Stimulated activated effector memory CD8-positive, alpha-beta T cell treated with anti-CD3 and anti-CD28 coated beads, Interleukin-12 subunit alpha, Interleukin-12 subunit beta, amount 100 ng/mL, for 72 hours (primary cell): ENCODE data around the gene RPE65.
"Not testable (repeated sequence)": the region's sequence is repeated elsewhere in the genome, so short reads cannot be mapped to it uniquely, and the experiment has no call there.

ENCODE experiments used
- ATAC-seq: fragments of 150-1000 bp; cut with Tn5 transposase; 2 replicates; pipeline ENCODE4 v1.10.0; 2021
- DNase-seq, 2 donors: peaks; one replicate each; pipeline ENCODE4 v3.0.0; 2021 to 2022; ENCODE audit warnings: low spot score in 2 of 2
- H3K27ac Mint-ChIP-seq: one replicate; pipeline ENCODE4 v1.8.0; 2022; ENCODE audit warnings: mild to moderate bottlenecking, mixed read lengths
- H3K36me3 Mint-ChIP-seq: one replicate; pipeline ENCODE4 v1.8.0; 2022; ENCODE audit warnings: mild to moderate bottlenecking, mixed read lengths
- H3K4me1 Mint-ChIP-seq: one replicate; pipeline ENCODE4 v1.8.0; 2022; ENCODE audit warnings: mixed read lengths
- H3K4me3 Mint-ChIP-seq: one replicate; pipeline ENCODE4 v1.8.0; 2022; ENCODE audit warnings: mild to moderate bottlenecking, mixed read lengths
- H3K9me3 Mint-ChIP-seq: one replicate; pipeline ENCODE4 v1.8.0; 2022; ENCODE audit warnings: mixed read lengths

Gene RPE65

GRCh38 chr1:68426594-68426993 is 23.2 kb downstream of the RPE65 start:
- DNase-seq (no peak), ATAC-seq (no peak)
- Mint-ChIP-seq H3K4me1 (no peaks in the 10 kb centered on the region), H3K36me3 (no peaks in the 10 kb centered on the region), H3K9me3 (peaks cover 3% of the 10 kb centered on the region), H3K4me3 (no peak overlapping the region), H3K27ac (no peak overlapping the region)

GRCh38 chr1:68421350-68421749 is 28.4 kb downstream of the RPE65 start:
- no peak for DNase-seq
- Mint-ChIP-seq H3K4me3 (no peak overlapping the region), H3K27ac (no peak overlapping the region), H3K9me3 (peaks cover 3% of the 10 kb centered on the region), H3K36me3 (no peaks in the 10 kb centered on the region), H3K4me1 (no peaks in the 10 kb centered on the region)
- no peak for ATAC-seq

DNA sequence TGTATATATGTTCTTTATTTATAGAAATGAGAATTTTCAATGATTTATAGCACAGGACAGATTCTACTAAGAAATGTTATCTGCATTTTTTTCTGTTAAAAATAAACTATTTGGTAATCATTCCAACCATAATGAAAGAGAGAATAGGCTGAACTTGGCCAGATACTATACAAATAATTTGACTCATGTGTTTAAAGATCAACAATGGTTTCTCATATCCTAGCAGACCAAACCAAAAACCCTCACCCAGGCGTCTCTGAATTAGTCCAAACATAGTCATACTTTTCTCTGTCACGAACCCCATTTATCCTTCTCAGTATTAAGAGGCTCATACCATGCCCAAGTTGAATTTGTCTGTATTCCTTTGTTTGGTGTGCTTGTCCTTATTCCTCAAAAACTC is 40.3 kb downstream of the RPE65 start:
- no peak overlapping the region for H3K27ac Mint-ChIP-seq
- no peak overlapping the region for H3K4me3 Mint-ChIP-seq
- ATAC-seq (no peak), DNase-seq (no peak)
- H3K36me3 Mint-ChIP-seq: no peaks in the 10 kb centered on the region
- H3K9me3 Mint-ChIP-seq: peaks cover 3% of the 10 kb centered on the region
- H3K4me1 Mint-ChIP-seq: no peaks in the 10 kb centered on the region

DNA sequence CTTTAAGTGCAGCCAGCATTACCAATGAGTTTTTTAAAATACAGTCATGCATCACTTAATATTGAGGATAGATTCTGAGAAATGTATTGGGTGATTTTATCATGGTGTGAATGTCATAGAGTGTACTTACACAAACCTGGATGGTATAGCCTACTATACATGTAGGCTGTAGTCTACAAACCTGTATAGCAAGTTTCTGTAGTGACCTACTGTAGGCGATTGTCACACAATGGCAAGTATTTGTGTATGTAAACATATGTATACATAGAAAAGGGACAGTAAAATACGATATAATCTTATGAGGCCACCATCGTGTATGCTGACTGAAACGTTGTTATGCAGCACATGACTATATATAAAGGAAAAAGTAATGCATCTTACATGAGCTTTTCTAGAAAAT is 48.2 kb downstream of the RPE65 start:
- Mint-ChIP-seq H3K27ac (no peak overlapping the region), H3K36me3 (no peaks in the 10 kb centered on the region), H3K4me3 (no peak overlapping the region), H3K9me3 (peaks cover 3% of the 10 kb centered on the region), H3K4me1 (no peaks in the 10 kb centered on the region)
- ATAC-seq (no peak), DNase-seq (no peak)

GRCh38 chr1:68395575-68395974 is 54.2 kb downstream of the RPE65 start:
- H3K36me3 Mint-ChIP-seq, H3K27ac Mint-ChIP-seq, ATAC-seq, H3K4me1 Mint-ChIP-seq, DNase-seq, H3K9me3 Mint-ChIP-seq, H3K4me3 Mint-ChIP-seq: not testable (repeated sequence)

GRCh38 chr1:68392474-68392873 is 57.3 kb downstream of the RPE65 start:
- not testable (repeated sequence) for H3K36me3 Mint-ChIP-seq, H3K4me1 Mint-ChIP-seq, ATAC-seq, H3K4me3 Mint-ChIP-seq, H3K27ac Mint-ChIP-seq, DNase-seq
- peaks cover 18% of the 10 kb centered on the region for H3K9me3 Mint-ChIP-seq

- ATAC-seq, H3K4me1 Mint-ChIP-seq, DNase-seq, H3K27ac Mint-ChIP-seq, H3K4me3 Mint-ChIP-seq, H3K36me3 Mint-ChIP-seq: not testable (repeated sequence)
- peaks cover 24% of the 10 kb centered on the region for H3K9me3 Mint-ChIP-seq
Observed at GRCh38 chr1:68385798-68386524, 63.8 kb downstream of the RPE65 start.

DNA sequence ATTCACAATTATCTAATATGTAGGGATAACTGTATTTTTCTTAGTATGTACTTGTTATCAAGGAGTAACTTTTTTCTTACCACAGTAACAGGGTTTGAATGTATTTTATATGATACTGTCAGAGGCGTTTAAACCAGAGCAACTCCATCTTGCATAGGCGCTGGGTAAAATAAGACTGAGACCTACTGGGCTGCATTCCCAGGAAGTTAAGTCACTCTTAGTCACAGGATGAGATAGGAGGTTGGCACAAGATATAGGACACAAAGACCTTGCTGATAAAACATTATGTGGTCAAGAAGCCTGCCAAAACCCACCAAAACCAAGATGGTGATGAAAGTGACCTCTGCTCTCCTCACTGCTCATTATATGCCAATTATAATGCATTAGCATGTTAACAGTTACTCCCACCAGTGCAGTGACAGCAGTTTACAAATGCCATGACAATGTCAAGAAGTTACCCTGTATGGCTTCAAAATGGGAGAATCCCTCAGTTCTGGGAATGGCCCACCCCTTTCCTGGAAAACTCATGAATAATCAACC is 64.8 kb downstream of the RPE65 start:
- no peaks in the 10 kb centered on the region for H3K4me1 Mint-ChIP-seq
- no peak for DNase-seq
- H3K36me3 Mint-ChIP-seq: no peaks in the 10 kb centered on the region
- H3K9me3 Mint-ChIP-seq: peaks cover 22% of the 10 kb centered on the region
- no peak overlapping the region for H3K27ac Mint-ChIP-seq
- H3K4me3 Mint-ChIP-seq: no peak overlapping the region
- no peak for ATAC-seq

DNA sequence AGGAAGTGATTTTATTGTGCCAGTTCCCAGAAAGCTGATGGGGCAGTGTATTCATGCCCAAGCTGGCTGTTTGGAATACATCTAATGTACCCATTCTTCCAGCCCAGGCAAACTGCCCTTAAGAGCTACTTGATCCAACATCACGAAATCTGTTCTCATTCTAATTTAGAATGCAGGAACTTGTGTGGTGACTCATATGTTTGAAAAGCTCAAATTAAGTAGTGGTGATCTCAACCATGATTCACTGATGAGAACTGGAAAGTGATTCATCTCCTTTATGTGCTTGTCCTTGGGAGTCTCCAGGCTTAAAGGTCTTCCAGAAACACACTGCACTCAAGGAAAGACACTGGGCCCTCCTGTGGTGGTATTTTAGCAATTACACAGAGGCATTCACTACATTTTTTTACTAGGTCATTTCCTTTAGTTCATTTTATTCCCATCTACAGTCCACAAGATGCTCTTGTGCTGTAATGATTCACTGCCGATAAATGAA is 65.4 kb downstream of the RPE65 start:
- Mint-ChIP-seq H3K9me3 (peaks cover 17% of the 10 kb centered on the region), H3K4me3 (no peak overlapping the region), H3K4me1 (no peaks in the 10 kb centered on the region), H3K36me3 (no peaks in the 10 kb centered on the region), H3K27ac (no peak overlapping the region)
- ATAC-seq: no peak
- no peak for DNase-seq

GRCh38 chr1:68383092-68383491 is 66.7 kb downstream of the RPE65 start:
- H3K4me3 Mint-ChIP-seq: no peak overlapping the region
- H3K36me3 Mint-ChIP-seq: no peaks in the 10 kb centered on the region
- H3K4me1 Mint-ChIP-seq: no peaks in the 10 kb centered on the region
- ATAC-seq: no peak
- H3K9me3 Mint-ChIP-seq: peaks cover 17% of the 10 kb centered on the region
- DNase-seq: no peak
- no peak overlapping the region for H3K27ac Mint-ChIP-seq

- DNase-seq (no peak), ATAC-seq (no peak)
- H3K36me3 Mint-ChIP-seq: no peaks in the 10 kb centered on the region
- no peaks in the 10 kb centered on the region for H3K4me1 Mint-ChIP-seq
- no peak overlapping the region for H3K27ac Mint-ChIP-seq
- no peak overlapping the region for H3K4me3 Mint-ChIP-seq
- peaks cover 6% of the 10 kb centered on the region for H3K9me3 Mint-ChIP-seq
Observed at GRCh38 chr1:68379085-68379478, 70.7 kb downstream of the RPE65 start.
